HepG2 (cell line): ENCODE measurements around the gene ASCC2. TPM values are rescaled to one million over a fixed set of nuclear protein-coding genes. Genes with fewer than 3 reads are reported as not detected.

Experiments used
- AGO2 ChIP-seq: fragments of 200-400 bp; formaldehyde crosslinking; optimal IDR thresholded peaks from 2 replicates; pipeline ENCODE3; 2017; ENCODE audit warnings: mild to moderate bottlenecking, low read depth, low read length, moderate library complexity
- ARNT2 ChIP-seq: sonication (generic); formaldehyde crosslinking; IDR thresholded peaks from 2 replicates; pipeline ENCODE4 v1.8.0; 2022; ENCODE audit warnings: mild to moderate bottlenecking, low read depth, missing genetic modification reagents, moderate library complexity
- DNMT1 ChIP-seq: sonication (generic); formaldehyde crosslinking; IDR thresholded peaks from 2 replicates; pipeline ENCODE4 v1.5.1; 2020; ENCODE audit warnings: mild to moderate bottlenecking, missing genetic modification reagents
- ETV5 ChIP-seq: IDR thresholded peaks from 2 replicates; pipeline ENCODE4 v1.6.1; 2018; ENCODE audit warnings: missing biosample characterization, missing genetic modification reagents, inconsistent platforms, borderline replicate concordance
- ETV6 ChIP-seq: sonication (generic); formaldehyde crosslinking; conservative IDR thresholded peaks from 2 replicates; pipeline ENCODE4 v1.4.0; 2020; ENCODE audit warnings: missing genetic modification reagents
- RXRB ChIP-seq: IDR thresholded peaks from 2 replicates; pipeline ENCODE4 v1.6.1; 2016; ENCODE audit warnings: borderline replicate concordance, missing genetic modification reagents, missing compliant biosample characterization
- SMC3 ChIP-seq: IDR thresholded peaks from 2 replicates; pipeline ENCODE4 v1.6.1; 2011; ENCODE audit warnings: low read length, improper control_type of control experiment
- SNAI1 ChIP-seq: sonication (generic); formaldehyde crosslinking; IDR thresholded peaks from 2 replicates; pipeline ENCODE4 v1.5.0; 2020; ENCODE audit warnings: mild to moderate bottlenecking, missing genetic modification reagents, borderline replicate concordance
- TAF15 ChIP-seq: fragments of 200-400 bp; formaldehyde crosslinking; IDR thresholded peaks from one replicate; pipeline ENCODE4 v1.6.1; 2018; ENCODE audit warnings: mild to moderate bottlenecking, low read depth, low read length; ENCODE audit not compliant: poor library complexity, severe bottlenecking
- ZBTB7A ChIP-seq: sonication (generic); formaldehyde crosslinking; IDR thresholded peaks from 2 replicates; pipeline ENCODE4 v1.8.0; 2022; ENCODE audit warnings: mild to moderate bottlenecking, missing genetic modification reagents
- ZNF207 ChIP-seq: fragments of 450-650 bp; IDR thresholded peaks from 2 replicates; pipeline ENCODE4 v1.6.1; 2016; ENCODE audit warnings: antibody characterized with exemption, borderline replicate concordance
- ZNF879 ChIP-seq: sonication (generic); formaldehyde crosslinking; IDR thresholded peaks from 2 replicates; pipeline ENCODE4 v1.8.1; 2023; ENCODE audit warnings: missing genetic modification reagents
- ZSCAN12 ChIP-seq: sonication (generic); formaldehyde crosslinking; IDR thresholded peaks from 2 replicates; pipeline ENCODE4 v1.9.0; 2021; ENCODE audit warnings: mild to moderate bottlenecking, missing genetic modification reagents
- polyA plus RNA-seq, 8 experiments: library from polyadenylated mRNA; depleted of rRNA in 3 of 8; stranded (reverse) in 7 of 8; unstranded in 1 of 8; fragments of >200 nt; fragmentation: Illumina TruSeq in 4 of 8; extraction: Trizol in 4 of 8; gene quantifications; 2 replicates each; pipeline versions ENCODE4 v1.2.1 to v1.2.3, GENCODE V29; 2011 to 2016; ENCODE audit warnings: low read depth in 4 of 8, missing spikeins in 1 of 8, mixed read lengths in 1 of 8; ENCODE audit not compliant: insufficient read depth in 1 of 8
- total RNA-seq, 5 experiments: library from RNA; depleted of rRNA; stranded (reverse); fragments of >200 nt; fragmentation: Illumina TruSeq; extraction: Trizol; gene quantifications; 2 replicates each; pipeline ENCODE4 v1.2.3, GENCODE V29; 2016; ENCODE audit warnings: low read depth in 1 of 5
- TF ChIP-seq, protein P1 (sequence below): sonication (generic); formaldehyde crosslinking; IDR thresholded peaks from 2 replicates; pipeline ENCODE4 v1.9.0; 2021; ENCODE audit warnings: missing genetic modification reagents, mild to moderate bottlenecking, borderline replicate concordance
- TF ChIP-seq, protein P2 (sequence below): sonication (generic); formaldehyde crosslinking; IDR thresholded peaks from 2 replicates; pipeline ENCODE4; 2020; ENCODE audit warnings: missing genetic modification reagents, mild to moderate bottlenecking, borderline replicate concordance
- TF ChIP-seq, protein P3 (sequence below): sonication (generic); formaldehyde crosslinking; IDR thresholded peaks from 2 replicates; pipeline ENCODE4 v1.4.0; 2020; ENCODE audit warnings: missing genetic modification reagents
- TF ChIP-seq, protein P4 (sequence below): sonication (generic); formaldehyde crosslinking; IDR thresholded peaks from 2 replicates; pipeline ENCODE4 v1.5.0; 2020; ENCODE audit warnings: mild to moderate bottlenecking, low read depth, missing genetic modification reagents, borderline replicate concordance
- TF ChIP-seq, protein P5 (sequence below): sonication (generic); formaldehyde crosslinking; IDR thresholded peaks from 2 replicates; pipeline ENCODE4 v1.9.0; 2022; ENCODE audit warnings: low read depth, missing genetic modification reagents
- TF ChIP-seq, protein P6 (sequence below): sonication (generic); formaldehyde crosslinking; conservative IDR thresholded peaks from 2 replicates; pipeline ENCODE4 v1.4.0; 2020; ENCODE audit warnings: missing genetic modification reagents

ASCC2 gene
- total and polyA plus RNA-seq, 2 of the 13 experiments (the other 11 are each of a cell fraction or from before 2014, with no cell fraction given) = 26.2 to 26.3 TPM

DNA sequence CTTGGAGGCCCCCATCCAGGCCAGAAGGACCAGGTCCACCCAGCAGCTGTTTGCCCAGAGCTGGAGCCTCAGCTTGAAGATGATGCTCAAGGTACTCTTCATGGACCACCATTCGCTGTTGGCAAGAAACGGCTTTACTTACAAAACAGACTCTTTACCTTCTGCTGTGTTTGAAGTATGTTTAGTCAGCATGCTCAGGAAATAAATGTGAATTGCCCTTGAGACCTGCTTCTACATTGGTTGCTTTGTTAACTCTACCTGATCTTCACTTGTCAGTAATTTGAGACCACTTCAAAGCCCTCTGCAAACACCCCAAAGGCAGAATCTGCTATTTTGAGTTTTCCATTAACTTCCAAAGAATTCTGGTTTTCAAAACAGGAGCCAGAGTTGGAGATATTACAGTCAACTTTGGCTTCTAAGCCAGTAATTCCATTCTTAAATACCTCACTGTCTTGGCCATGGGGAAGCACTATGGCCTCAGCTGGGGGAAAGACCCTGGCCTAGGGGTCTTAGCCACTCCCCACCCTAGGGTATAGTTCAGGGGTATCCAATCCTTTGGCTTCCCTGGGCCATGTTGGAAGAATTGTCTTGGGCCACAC is 68.3 kb downstream of the ASCC2 start (continued):
- TF ChIP-seq ETV6 (CRISPR knock-in tag) (no peak), ZSCAN12 (CRISPR knock-in tag) (no peak), ARNT2 (CRISPR knock-in tag) (no peak), ETV5 (CRISPR knock-in tag) (peak; percentile 67; the same call in 1 of the 2 replicates), SNAI1 (CRISPR knock-in tag) (no peak), ZNF207 (no peak), RXRB (CRISPR knock-in tag) (peak; percentile 70; the same call in 1 of the 2 replicates), DNMT1 (CRISPR knock-in tag) (no peak), SMC3 (no peak), ZBTB7A (CRISPR knock-in tag) (no peak), TAF15 (no peak), ZNF879 (no peak), AGO2 (no peak)
- TF ChIP-seq, protein P1, sequence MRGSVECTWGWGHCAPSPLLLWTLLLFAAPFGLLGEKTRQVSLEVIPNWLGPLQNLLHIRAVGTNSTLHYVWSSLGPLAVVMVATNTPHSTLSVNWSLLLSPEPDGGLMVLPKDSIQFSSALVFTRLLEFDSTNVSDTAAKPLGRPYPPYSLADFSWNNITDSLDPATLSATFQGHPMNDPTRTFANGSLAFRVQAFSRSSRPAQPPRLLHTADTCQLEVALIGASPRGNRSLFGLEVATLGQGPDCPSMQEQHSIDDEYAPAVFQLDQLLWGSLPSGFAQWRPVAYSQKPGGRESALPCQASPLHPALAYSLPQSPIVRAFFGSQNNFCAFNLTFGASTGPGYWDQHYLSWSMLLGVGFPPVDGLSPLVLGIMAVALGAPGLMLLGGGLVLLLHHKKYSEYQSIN (CRISPR knock-in tag) = no peak
- TF ChIP-seq, protein P2, sequence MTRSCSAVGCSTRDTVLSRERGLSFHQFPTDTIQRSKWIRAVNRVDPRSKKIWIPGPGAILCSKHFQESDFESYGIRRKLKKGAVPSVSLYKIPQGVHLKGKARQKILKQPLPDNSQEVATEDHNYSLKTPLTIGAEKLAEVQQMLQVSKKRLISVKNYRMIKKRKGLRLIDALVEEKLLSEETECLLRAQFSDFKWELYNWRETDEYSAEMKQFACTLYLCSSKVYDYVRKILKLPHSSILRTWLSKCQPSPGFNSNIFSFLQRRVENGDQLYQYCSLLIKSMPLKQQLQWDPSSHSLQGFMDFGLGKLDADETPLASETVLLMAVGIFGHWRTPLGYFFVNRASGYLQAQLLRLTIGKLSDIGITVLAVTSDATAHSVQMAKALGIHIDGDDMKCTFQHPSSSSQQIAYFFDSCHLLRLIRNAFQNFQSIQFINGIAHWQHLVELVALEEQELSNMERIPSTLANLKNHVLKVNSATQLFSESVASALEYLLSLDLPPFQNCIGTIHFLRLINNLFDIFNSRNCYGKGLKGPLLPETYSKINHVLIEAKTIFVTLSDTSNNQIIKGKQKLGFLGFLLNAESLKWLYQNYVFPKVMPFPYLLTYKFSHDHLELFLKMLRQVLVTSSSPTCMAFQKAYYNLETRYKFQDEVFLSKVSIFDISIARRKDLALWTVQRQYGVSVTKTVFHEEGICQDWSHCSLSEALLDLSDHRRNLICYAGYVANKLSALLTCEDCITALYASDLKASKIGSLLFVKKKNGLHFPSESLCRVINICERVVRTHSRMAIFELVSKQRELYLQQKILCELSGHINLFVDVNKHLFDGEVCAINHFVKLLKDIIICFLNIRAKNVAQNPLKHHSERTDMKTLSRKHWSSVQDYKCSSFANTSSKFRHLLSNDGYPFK (CRISPR knock-in tag) = no peak
- TF ChIP-seq, protein P3, sequence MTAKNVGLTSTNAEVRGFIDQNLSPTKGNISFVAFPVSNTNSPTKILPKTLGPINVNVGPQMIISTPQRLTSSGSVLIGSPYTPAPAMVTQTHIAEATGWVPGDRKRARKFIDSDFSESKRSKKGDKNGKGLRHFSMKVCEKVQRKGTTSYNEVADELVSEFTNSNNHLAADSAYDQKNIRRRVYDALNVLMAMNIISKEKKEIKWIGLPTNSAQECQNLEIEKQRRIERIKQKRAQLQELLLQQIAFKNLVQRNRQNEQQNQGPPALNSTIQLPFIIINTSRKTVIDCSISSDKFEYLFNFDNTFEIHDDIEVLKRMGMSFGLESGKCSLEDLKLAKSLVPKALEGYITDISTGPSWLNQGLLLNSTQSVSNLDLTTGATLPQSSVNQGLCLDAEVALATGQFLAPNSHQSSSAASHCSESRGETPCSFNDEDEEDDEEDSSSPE (CRISPR knock-in tag) = no peak
- TF ChIP-seq, protein P4, sequence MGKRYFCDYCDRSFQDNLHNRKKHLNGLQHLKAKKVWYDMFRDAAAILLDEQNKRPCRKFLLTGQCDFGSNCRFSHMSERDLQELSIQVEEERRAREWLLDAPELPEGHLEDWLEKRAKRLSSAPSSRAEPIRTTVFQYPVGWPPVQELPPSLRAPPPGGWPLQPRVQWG (CRISPR knock-in tag) = no peak
- TF ChIP-seq, protein P5, sequence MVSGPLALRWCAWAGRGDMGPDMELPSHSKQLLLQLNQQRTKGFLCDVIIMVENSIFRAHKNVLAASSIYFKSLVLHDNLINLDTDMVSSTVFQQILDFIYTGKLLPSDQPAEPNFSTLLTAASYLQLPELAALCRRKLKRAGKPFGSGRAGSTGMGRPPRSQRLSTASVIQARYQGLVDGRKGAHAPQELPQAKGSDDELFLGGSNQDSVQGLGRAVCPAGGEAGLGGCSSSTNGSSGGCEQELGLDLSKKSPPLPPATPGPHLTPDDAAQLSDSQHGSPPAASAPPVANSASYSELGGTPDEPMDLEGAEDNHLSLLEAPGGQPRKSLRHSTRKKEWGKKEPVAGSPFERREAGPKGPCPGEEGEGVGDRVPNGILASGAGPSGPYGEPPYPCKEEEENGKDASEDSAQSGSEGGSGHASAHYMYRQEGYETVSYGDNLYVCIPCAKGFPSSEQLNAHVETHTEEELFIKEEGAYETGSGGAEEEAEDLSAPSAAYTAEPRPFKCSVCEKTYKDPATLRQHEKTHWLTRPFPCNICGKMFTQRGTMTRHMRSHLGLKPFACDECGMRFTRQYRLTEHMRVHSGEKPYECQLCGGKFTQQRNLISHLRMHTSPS = no peak
- TF ChIP-seq, protein P6, sequence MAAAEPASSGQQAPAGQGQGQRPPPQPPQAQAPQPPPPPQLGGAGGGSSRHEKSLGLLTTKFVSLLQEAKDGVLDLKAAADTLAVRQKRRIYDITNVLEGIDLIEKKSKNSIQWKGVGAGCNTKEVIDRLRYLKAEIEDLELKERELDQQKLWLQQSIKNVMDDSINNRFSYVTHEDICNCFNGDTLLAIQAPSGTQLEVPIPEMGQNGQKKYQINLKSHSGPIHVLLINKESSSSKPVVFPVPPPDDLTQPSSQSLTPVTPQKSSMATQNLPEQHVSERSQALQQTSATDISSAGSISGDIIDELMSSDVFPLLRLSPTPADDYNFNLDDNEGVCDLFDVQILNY = no peak
